HEK293 (cell line): Measurements from ENCODE around the gene CPM.

ENCODE experiments used
- CTCF ChIP-seq: fragments of 450-650 bp; formaldehyde crosslinking; IDR thresholded peaks from 2 replicates; pipeline ENCODE4 v1.5.1; 2016; ENCODE audit warnings: missing biosample characterization, missing genetic modification characterization
- EGR2 ChIP-seq: fragments of 450-650 bp; formaldehyde crosslinking; IDR thresholded peaks from 2 replicates; pipeline ENCODE4 v1.5.1; 2016; ENCODE audit warnings: low read depth, missing biosample characterization, missing genetic modification characterization
- KLF16 ChIP-seq: fragments of 450-650 bp; formaldehyde crosslinking; IDR thresholded peaks from 2 replicates; pipeline ENCODE4 v1.5.1; 2017; ENCODE audit warnings: missing biosample characterization, missing genetic modification characterization
- MYNN ChIP-seq: fragments of 450-650 bp; formaldehyde crosslinking; IDR thresholded peaks from 2 replicates; pipeline ENCODE4 v1.5.1; 2016; ENCODE audit warnings: missing biosample characterization, missing genetic modification characterization, borderline replicate concordance
- PBX3 ChIP-seq: sonication (generic); formaldehyde crosslinking; IDR thresholded peaks from 2 replicates; pipeline ENCODE4 v1.8.1; 2022; ENCODE audit warnings: mild to moderate bottlenecking, moderate library complexity, missing genetic modification reagents
- PRDM10 ChIP-seq: fragments of 450-650 bp; formaldehyde crosslinking; IDR thresholded peaks from 2 replicates; pipeline ENCODE4 v1.5.1; 2016; ENCODE audit warnings: missing biosample characterization, missing genetic modification characterization
- YY1 ChIP-seq: fragments of 450-650 bp; formaldehyde crosslinking; IDR thresholded peaks from 2 replicates; pipeline ENCODE4 v1.5.1; 2018; ENCODE audit warnings: missing biosample characterization, missing genetic modification characterization
- ZBTB26 ChIP-seq: fragments of 450-650 bp; formaldehyde crosslinking; optimal IDR thresholded peaks from 2 replicates; pipeline ENCODE3; 2016; ENCODE audit warnings: missing biosample characterization, mild to moderate bottlenecking, missing genetic modification characterization
- ZNF140 ChIP-seq: fragments of 450-650 bp; formaldehyde crosslinking; IDR thresholded peaks from 2 replicates; pipeline ENCODE4 v1.5.1; 2016; ENCODE audit warnings: missing biosample characterization, missing genetic modification characterization
- ZNF302 ChIP-seq: fragments of 450-650 bp; formaldehyde crosslinking; IDR thresholded peaks from 2 replicates; pipeline ENCODE4 v1.5.1; 2016; ENCODE audit warnings: missing biosample characterization, missing genetic modification characterization, low read depth
- ZNF549 ChIP-seq: fragments of 450-650 bp; IDR thresholded peaks from 2 replicates; pipeline ENCODE4 v1.5.1; 2018; ENCODE audit warnings: missing biosample characterization, missing genetic modification characterization, mild to moderate bottlenecking, inconsistent platforms, moderate library complexity
- ZNF747 ChIP-seq: fragments of 450-650 bp; formaldehyde crosslinking; IDR thresholded peaks from 2 replicates; pipeline ENCODE4 v1.5.1; 2016; ENCODE audit warnings: missing biosample characterization, missing genetic modification characterization

- TF ChIP-seq ZNF302: no peak
- no peak for TF ChIP-seq CTCF
- TF ChIP-seq EGR2 (tag by site-specific recombination): no peak
- no peak for TF ChIP-seq KLF16 (tag by site-specific recombination)
- no peak for TF ChIP-seq YY1
- no peak for TF ChIP-seq MYNN
- TF ChIP-seq PBX3 (CRISPR knock-in tag): no peak
- no peak for TF ChIP-seq ZNF140 (tag by site-specific recombination)
- TF ChIP-seq ZBTB26: no peak
- no peak for TF ChIP-seq ZNF549 (tag by site-specific recombination)
- TF ChIP-seq ZNF747 (tag by site-specific recombination): no peak
- TF ChIP-seq PRDM10 (tag by site-specific recombination): no peak
Measured at GRCh38 chr12:68956466-68956865, 23.5 kb upstream of the CPM start.
